Measurements from ENCODE around the gene POLR2B. TPM values are rescaled to one million over a fixed set of nuclear protein-coding genes. Genes with fewer than 3 reads are reported as not detected.

The POLR2B gene
- total RNA-seq, 4 donors from 2014 or later = 39.8 to 74.8 (median 53.4) TPM

GRCh38 chr4:57034520-57034919, 55.8 kb downstream of the POLR2B start:
- Histone ChIP-seq H3K36me3 (peaks cover 0 to 29% (median 6%) of the 10 kb centered on the region in 4 donors), H3K4me1 (peaks cover 0 to 6% (median 1%) of the 10 kb centered on the region in 4 donors), H3K27ac (no peak overlapping the region), H3K27me3 (no peaks in the 10 kb centered on the region), H3K9me3 (no peaks in the 10 kb centered on the region), H3K4me3 (no peak overlapping the region)
- WGBS, 2 donors (ENCODE audit: low coverage in 1 of 2) = 72 to 74% methylated on average over 2 to 3 of the region's 3 CpGs
- intact Hi-C loops (cut with DNase I; ENCODE audit: low total_unique reads) = no loop called here
- no peak for DNase-seq
- no peak for TF ChIP-seq EP300 (IDR thresholded peaks at IDR 0.05; ENCODE audit: low read depth)
- TF ChIP-seq POLR2A (IDR thresholded peaks at IDR 0.05) = no peak
- TF ChIP-seq POLR2AphosphoS5 (IDR thresholded peaks at IDR 0.05) = no peak
- no peak for TF ChIP-seq CTCF (IDR thresholded peaks at IDR 0.05)
- in situ Hi-C loops (cut with MboI; ENCODE audit: low pct_ligation_motif_present in 1 of 4, low pct_unique_long_range_greater_than_20kb in 1 of 4, low sequenced_read_pairs in 3 of 4) = no loop called here

GRCh38 chr4:57037982-57038604, 59.4 kb downstream of the POLR2B start:
- Histone ChIP-seq H3K9me3 (no peaks in the 10 kb centered on the region), H3K27me3 (no peaks in the 10 kb centered on the region), H3K27ac (no peak overlapping the region), H3K4me1 (peaks cover 0 to 8% (median 3%) of the 10 kb centered on the region in 4 donors), H3K36me3 (no peaks in the 10 kb centered on the region), H3K4me3 (no peak overlapping the region)
- TF ChIP-seq CTCF (IDR thresholded peaks at IDR 0.05) (peak; percentile 67 to 85 (median 83)), EP300 (IDR thresholded peaks at IDR 0.05; ENCODE audit: low read depth) (no peak), POLR2AphosphoS5 (IDR thresholded peaks at IDR 0.05) (peak in 1 of 3 donors; percentile 9), POLR2A (IDR thresholded peaks at IDR 0.05) (no peak)
- in situ Hi-C loops (cut with MboI; ENCODE audit: low pct_ligation_motif_present in 1 of 4, low pct_unique_long_range_greater_than_20kb in 1 of 4, low sequenced_read_pairs in 3 of 4) (no loop called here), intact Hi-C loops (cut with DNase I; ENCODE audit: low total_unique reads) (loop anchor here (5.0 kb wide), 1 partner anchor 74 kb away; the partner anchor contains the start of gene IGFBP7)
- WGBS, 2 donors (ENCODE audit: low coverage in 1 of 2) = 39% methylated on average over 15 of the region's 15 CpGs; no CpG with 5 or more reads in 1 of the 2 donors
- peak; percentile 67 for DNase-seq

DNA sequence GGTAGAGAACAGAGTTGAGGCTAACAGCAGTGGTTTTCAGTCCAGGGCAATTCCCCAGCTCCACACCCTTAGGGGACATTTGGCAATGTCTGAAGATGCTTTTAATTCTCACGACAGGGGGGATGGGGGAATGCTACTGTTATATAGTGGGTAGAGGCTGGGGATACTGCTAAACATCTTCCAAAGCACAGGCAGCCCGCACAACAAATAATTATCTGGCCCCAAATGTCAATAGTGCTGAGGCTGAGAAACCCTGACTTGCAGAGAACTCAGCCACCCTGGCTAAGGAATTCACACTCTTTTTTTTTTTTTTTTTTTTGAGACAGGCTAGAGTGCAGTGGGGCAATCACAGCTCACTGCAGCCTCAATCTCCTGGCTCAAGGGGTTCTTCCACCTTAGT, 60.6 kb downstream of the POLR2B start:
- in situ Hi-C loops (cut with MboI; ENCODE audit: low pct_ligation_motif_present in 1 of 4, low pct_unique_long_range_greater_than_20kb in 1 of 4, low sequenced_read_pairs in 3 of 4) (no loop called here), intact Hi-C loops (cut with DNase I; ENCODE audit: low total_unique reads) (loop anchor here (5.0 kb wide), 1 partner anchor 73 kb away; the partner anchor contains the start of gene IGFBP7)
- no peaks in the 10 kb centered on the region for H3K9me3 ChIP-seq
- H3K36me3 ChIP-seq = no peaks in the 10 kb centered on the region
- TF ChIP-seq CTCF (IDR thresholded peaks at IDR 0.05) (no peak), POLR2AphosphoS5 (IDR thresholded peaks at IDR 0.05) (no peak), EP300 (IDR thresholded peaks at IDR 0.05; ENCODE audit: low read depth) (no peak), POLR2A (IDR thresholded peaks at IDR 0.05) (no peak)
- 69 to 80% methylated on average over 1 to 2 of the region's 2 CpGs for WGBS, 2 donors (ENCODE audit: low coverage in 1 of 2)
- H3K4me3 ChIP-seq = no peak overlapping the region
- DNase-seq = no peak
- peaks cover 0 to 20% (median 5%) of the 10 kb centered on the region in 4 donors for H3K4me1 ChIP-seq
- H3K27me3 ChIP-seq = no peaks in the 10 kb centered on the region
- H3K27ac ChIP-seq = no peak overlapping the region

GRCh38 chr4:57040510-57040909, 61.8 kb downstream of the POLR2B start:
- Histone ChIP-seq H3K27ac (peak overlapping the region in 2 of 4 donors; percentile 47 to 63), H3K36me3 (no peaks in the 10 kb centered on the region), H3K9me3 (no peaks in the 10 kb centered on the region), H3K4me3 (no peak overlapping the region), H3K4me1 (peaks cover 0 to 32% (median 7%) of the 10 kb centered on the region in 4 donors), H3K27me3 (no peaks in the 10 kb centered on the region)
- in situ Hi-C loops (cut with MboI; ENCODE audit: low pct_ligation_motif_present in 1 of 4, low pct_unique_long_range_greater_than_20kb in 1 of 4, low sequenced_read_pairs in 3 of 4) (no loop called here), intact Hi-C loops (cut with DNase I; ENCODE audit: low total_unique reads) (no loop called here)
- DNase-seq = no peak
- no peak for TF ChIP-seq POLR2A (IDR thresholded peaks at IDR 0.05)
- TF ChIP-seq POLR2AphosphoS5 (IDR thresholded peaks at IDR 0.05) = no peak
- TF ChIP-seq CTCF (IDR thresholded peaks at IDR 0.05) = no peak
- TF ChIP-seq EP300 (IDR thresholded peaks at IDR 0.05; ENCODE audit: low read depth) = no peak
- 84 to 100% methylated on average over 1 to 6 of the region's 6 CpGs for WGBS, 2 donors (ENCODE audit: low coverage in 1 of 2)

All from transverse colon (tissue), 4 donors.